Measurements from ENCODE around the gene PLA2G2C. TPM values are rescaled to one million over a fixed set of nuclear protein-coding genes. Genes with fewer than 3 reads are reported as not detected.

PLA2G2C gene
- total and polyA plus RNA-seq, 2 experiments from 2014 or later, result not detected

- peaks cover 13% of the 10 kb centered on the region for H3K27me3 ChIP-seq (ENCODE audit: insufficient read depth)
- H3K36me3 ChIP-seq (ENCODE audit: insufficient read depth), result no peaks in the 10 kb centered on the region
- TF ChIP-seq CREB1 (CRISPR knock-in tag; IDR thresholded peaks at IDR 0.05; ENCODE audit: low read depth), result no peak
- TF ChIP-seq JUNB (IDR thresholded peaks at IDR 0.05; ENCODE audit: unreplicated experiment), result no peak
- TF ChIP-seq STAT1 (IDR thresholded peaks at IDR 0.05; ENCODE audit: unreplicated experiment), result no peak
- no peak for TF ChIP-seq NANOG (IDR thresholded peaks at IDR 0.05; ENCODE audit: borderline replicate concordance)
- no peak for TF ChIP-seq ZNF114 (CRISPR knock-in tag; IDR thresholded peaks at IDR 0.05)
- no peak for TF ChIP-seq ZNF331 (CRISPR knock-in tag; IDR thresholded peaks at IDR 0.05; ENCODE audit: low read depth)
- TF ChIP-seq POLR2AphosphoS5 (IDR thresholded peaks at IDR 0.05; ENCODE audit: low read depth), result no peak
- no peak for TF ChIP-seq ETS1 (IDR thresholded peaks at IDR 0.05)
- no peak for TF ChIP-seq ZNF462 (CRISPR knock-in tag; IDR thresholded peaks at IDR 0.05)
- TF ChIP-seq CTCF (conservative IDR thresholded peaks at IDR 0.05; ENCODE audit: low read depth in 2 of 2), result no peak
- no peak for TF ChIP-seq EZH2 (IDR thresholded peaks at IDR 0.05; ENCODE audit: low read depth, unreplicated experiment)
- no peak for TF ChIP-seq EZH2phosphoT487 (IDR thresholded peaks at IDR 0.05; ENCODE audit: unreplicated experiment)
- TF ChIP-seq REST (IDR thresholded peaks at IDR 0.05; ENCODE audit: unreplicated experiment), result no peak
- Mint-ChIP-seq H3K27me3 (ENCODE audit: insufficient read depth, low read depth, poor library complexity) (peaks cover 15% of the 10 kb centered on the region), H3K27ac (no peak overlapping the region), H3K9me3 (peaks cover 2% of the 10 kb centered on the region; the same call in 1 of the 3 replicates), H3K36me3 (ENCODE audit: low read depth) (no peaks in the 10 kb centered on the region; the same call in 2 of the 3 replicates), H3K4me1 (peaks cover 15% of the 10 kb centered on the region), H3K4me3 (no peak overlapping the region)
- H3K27ac ChIP-seq (ENCODE audit: low read depth), result no peak overlapping the region
- no peaks in the 10 kb centered on the region for H3K9me2 ChIP-seq (ENCODE audit: insufficient read depth)
- peaks cover 9% of the 10 kb centered on the region for H3K4me1 ChIP-seq (ENCODE audit: insufficient read depth)
- H3F3A ChIP-seq (replicated peaks; ENCODE audit: low read depth), result no peaks in the 10 kb centered on the region
- H2AFZ ChIP-seq, result no peak overlapping the region
- H4K20me1 ChIP-seq (replicated peaks; ENCODE audit: insufficient read depth), result no peaks in the 10 kb centered on the region
- ATAC-seq, result no peak
- no peak overlapping the region for H3K4me3 ChIP-seq
- no peaks in the 10 kb centered on the region for H3K79me2 ChIP-seq (replicated peaks; ENCODE audit: insufficient read depth)
- H3K4me2 ChIP-seq, result no peak overlapping the region
- no peak for DNase-seq (ENCODE audit: low spot score)
These were observed 3.9 kb downstream of the PLA2G2C start for GRCh38 chr1:20182415-20182814.
